Measurements from ENCODE around the gene EARS2. TPM values are rescaled to one million over a fixed set of nuclear protein-coding genes. Genes with fewer than 3 reads are reported as not detected.

EARS2 gene
- total RNA-seq, 4 donors from 2014 or later: 8.4 to 39.6 (median 19.3) TPM

GRCh38 chr16:23561586-23561985, 4.4 kb upstream of the EARS2 start:
- H3K4me3 ChIP-seq: peak overlapping the region in 1 of 4 donors; percentile 68

GRCh38 chr16:23557779-23558702, 891 bp upstream of the EARS2 start:
- in situ Hi-C loops (cut with MboI; ENCODE audit: low sequenced_read_pairs in 4 of 4): loop anchor here in 2 of 4 donors (5.0 kb wide), 2 partner anchors 34 to 39 kb away; partner anchors contain the start of gene NDUFAB1 (in 1 of the 2)
- peaks cover 0 to 42% of the 10 kb centered on the region in 2 donors for H3K36me3 ChIP-seq
- peak; percentile 19 to 31 for ATAC-seq
- DNase-seq: peak; percentile 21 to 68
- H3K4me1 ChIP-seq: peaks cover 53 to 54% of the 10 kb centered on the region in 2 donors
- H3K4me3 ChIP-seq: peak overlapping the region; percentile 63 to 84 (median 74)
- intact Hi-C loops (cut with DNase I; ENCODE audit: low total_unique reads): loop anchor here (1.0 to 10.0 kb wide), 6 partner anchors 38 to 1606 kb away; partner anchors contain the start of genes COG7, NDUFAB1, RBBP6 and UQCRC2
- TF ChIP-seq POLR2A (IDR thresholded peaks at IDR 0.05) (peak in 1 of 2 donors; percentile 1), CTCF (IDR thresholded peaks at IDR 0.05 in 4 of 5, conservative IDR thresholded peaks at IDR 0.05 in 1 of 5) (no peak)
- H3K27ac ChIP-seq: peak overlapping the region; percentile 89 to 98 (median 96)
- H3K27me3 ChIP-seq: no peaks in the 10 kb centered on the region
- H3K9me3 ChIP-seq: no peaks in the 10 kb centered on the region

More at GRCh38 chr16:23561586-23561985, 4.4 kb upstream of the EARS2 start:
- H3K36me3 ChIP-seq: peaks cover 0 to 66% of the 10 kb centered on the region in 2 donors
- H3K4me1 ChIP-seq: peaks cover 78 to 81% of the 10 kb centered on the region in 2 donors
- DNase-seq (no peak), ATAC-seq (no peak)
- H3K9me3 ChIP-seq: no peaks in the 10 kb centered on the region
- in situ Hi-C loops (cut with MboI; ENCODE audit: low sequenced_read_pairs in 4 of 4) (no loop called here), intact Hi-C loops (cut with DNase I; ENCODE audit: low total_unique reads) (no loop called here)
- no peak for TF ChIP-seq CTCF (IDR thresholded peaks at IDR 0.05 in 4 of 5, conservative IDR thresholded peaks at IDR 0.05 in 1 of 5)
- TF ChIP-seq POLR2A (IDR thresholded peaks at IDR 0.05): no peak
- no peaks in the 10 kb centered on the region for H3K27me3 ChIP-seq
- H3K27ac ChIP-seq: peak overlapping the region; percentile 89 to 98 (median 96)

- in situ Hi-C loops (cut with MboI; ENCODE audit: low sequenced_read_pairs in 4 of 4): loop anchor here in 1 of 4 donors (5.0 kb wide), 1 partner anchor 48 kb away; no protein-coding TSS in a partner anchor
- Histone ChIP-seq H3K27me3 (no peaks in the 10 kb centered on the region), H3K27ac (no peak overlapping the region), H3K36me3 (peaks cover 0 to 39% of the 10 kb centered on the region in 2 donors), H3K4me3 (no peak overlapping the region), H3K4me1 (peaks cover 20% of the 10 kb centered on the region in 2 donors), H3K9me3 (no peaks in the 10 kb centered on the region)
- intact Hi-C loops (cut with DNase I; ENCODE audit: low total_unique reads): loop anchor here (10.0 kb wide), 1 partner anchor 950 kb away; no protein-coding TSS in a partner anchor
- no peak for TF ChIP-seq CTCF (IDR thresholded peaks at IDR 0.05 in 4 of 5, conservative IDR thresholded peaks at IDR 0.05 in 1 of 5)
- no peak for TF ChIP-seq POLR2A (IDR thresholded peaks at IDR 0.05)
- ATAC-seq: no peak
- no peak for DNase-seq
Observed at GRCh38 chr16:23554536-23554935, 2.6 kb downstream of the EARS2 start.

GRCh38 chr16:23552161-23552560, 5.0 kb downstream of the EARS2 start:
- Histone ChIP-seq H3K36me3 (peaks cover 0 to 53% of the 10 kb centered on the region in 2 donors), H3K4me1 (peaks cover 9 to 10% of the 10 kb centered on the region in 2 donors), H3K27ac (no peak overlapping the region), H3K27me3 (no peaks in the 10 kb centered on the region), H3K9me3 (no peaks in the 10 kb centered on the region), H3K4me3 (no peak overlapping the region)
- no peak for ATAC-seq
- in situ Hi-C loops (cut with MboI; ENCODE audit: low sequenced_read_pairs in 4 of 4): loop anchor here in 1 of 4 donors (5.0 kb wide), 1 partner anchor 50 kb away; no protein-coding TSS in a partner anchor
- TF ChIP-seq CTCF (IDR thresholded peaks at IDR 0.05 in 4 of 5, conservative IDR thresholded peaks at IDR 0.05 in 1 of 5) (no peak), POLR2A (IDR thresholded peaks at IDR 0.05) (no peak)
- no peak for DNase-seq
- intact Hi-C loops (cut with DNase I; ENCODE audit: low total_unique reads): loop anchor here (10.0 kb wide), 1 partner anchor 953 kb away; no protein-coding TSS in a partner anchor

Data from gastrocnemius medialis (tissue), 4 donors.